Germinal center (tissue), 1 donor: ENCODE measurements around the gene CEMIP.

Experiments used
- DNase-seq: peaks from one replicate; pipeline ENCODE4 v3.0.0; 2012; ENCODE audit warnings: mixed read lengths, low spot score

The CEMIP gene

GRCh38 chr15:80931721-80932512, 152.7 kb downstream of the CEMIP start:
- no peak for DNase-seq

GRCh38 chr15:80932513-80932815, 153.3 kb downstream of the CEMIP start:
- no peak for DNase-seq

- DNase-seq: no peak
These were observed 153.8 kb downstream of the CEMIP start for GRCh38 chr15:80932989-80933388.

- no peak for DNase-seq
These were observed 155.6 kb downstream of the CEMIP start for GRCh38 chr15:80934761-80935221.

GRCh38 chr15:80936288-80937078, 157.3 kb downstream of the CEMIP start:
- no peak for DNase-seq

GRCh38 chr15:80937718-80938117, 158.5 kb downstream of the CEMIP start:
- DNase-seq: no peak

GRCh38 chr15:80939216-80939615, 160.0 kb downstream of the CEMIP start:
- DNase-seq: no peak

- no peak for DNase-seq
These were observed 161.2 kb downstream of the CEMIP start for GRCh38 chr15:80940331-80940730.

GRCh38 chr15:80940851-80941250, 161.7 kb downstream of the CEMIP start:
- DNase-seq: no peak

- DNase-seq: no peak
These were observed 163.1 kb downstream of the CEMIP start for GRCh38 chr15:80942266-80942665.

GRCh38 chr15:80942746-80943565, 163.8 kb downstream of the CEMIP start:
- no peak for DNase-seq

- DNase-seq: no peak
These were observed 165.6 kb downstream of the CEMIP start for GRCh38 chr15:80944818-80945217.

- peak; percentile 46 for DNase-seq
These were observed 166.4 kb downstream of the CEMIP start for GRCh38 chr15:80945605-80946004.

- no peak for DNase-seq
These were observed 167.4 kb downstream of the CEMIP start for GRCh38 chr15:80946576-80946975.

GRCh38 chr15:80948651-80949292, 169.6 kb downstream of the CEMIP start:
- DNase-seq: no peak

- no peak for DNase-seq
These were observed 170.6 kb downstream of the CEMIP start for GRCh38 chr15:80949756-80950155.

- no peak for DNase-seq
These were observed 171.3 kb downstream of the CEMIP start for GRCh38 chr15:80950291-80951078.

GRCh38 chr15:80951941-80952340, 172.8 kb downstream of the CEMIP start:
- no peak for DNase-seq

GRCh38 chr15:80953001-80953952, 174.1 kb downstream of the CEMIP start:
- no peak for DNase-seq
